OCI-LY3 (cell line): ENCODE measurements around the gene MPRIP.

Source experiments
- H2AFZ ChIP-seq: fragments of 200-600, 300-600 bp; shearing (Covaris generic); 2 replicates; pipeline ENCODE4 v1.6.0; 2014; ENCODE audit warnings: antibody characterized with exemption, low read depth, low read length
- H3K27ac ChIP-seq: fragments of 200-600, 300-600 bp; sonication (generic); 2 replicates; pipeline ENCODE4 v1.5.1; 2014; ENCODE audit warnings: mild to moderate bottlenecking, low read length, moderate library complexity, mixed read lengths
- H3K27me3 ChIP-seq: fragments of 200-600, 300-600 bp; sonication (generic); 2 replicates; pipeline ENCODE4 v1.6.1; 2014; ENCODE audit warnings: low read depth, low read length, mixed read lengths
- H3K36me3 ChIP-seq: fragments of 200-600, 300-600 bp; sonication (generic); replicated peaks from 2 replicates; pipeline ENCODE3; 2014; ENCODE audit warnings: low read depth, low read length, mixed read lengths
- H3K4me1 ChIP-seq: fragments of 300-600, 200-600 bp; sonication (generic); 2 replicates; pipeline ENCODE4 v1.6.1; 2014; ENCODE audit warnings: low read length, mixed read lengths
- H3K4me2 ChIP-seq: fragments of 200-600, 300-600 bp; sonication (generic); 2 replicates; pipeline ENCODE4 v1.6.1; 2014; ENCODE audit warnings: low read length, mixed read lengths
- H3K4me3 ChIP-seq: fragments of 300-600, 200-600 bp; sonication (generic); 2 replicates; pipeline ENCODE4 v1.5.1; 2014; ENCODE audit warnings: antibody characterized with exemption, mild to moderate bottlenecking, low read length, moderate library complexity
- H3K79me2 ChIP-seq: fragments of 300-600, 200-600 bp; shearing (Covaris generic); 2 replicates; pipeline ENCODE4 v1.6.1; 2014; ENCODE audit warnings: mild to moderate bottlenecking, low read length, mixed read lengths
- H3K9ac ChIP-seq: fragments of 300-600, 200-600 bp; shearing (Covaris generic); 2 replicates; pipeline ENCODE4 v1.6.0; 2014; ENCODE audit warnings: mild to moderate bottlenecking, low read length, moderate library complexity
- H3K9me3 ChIP-seq: fragments of 200-600, 300-600 bp; shearing (Covaris generic); 2 replicates; pipeline ENCODE4 v1.6.1; 2014; ENCODE audit warnings: low read length, mixed read lengths; ENCODE audit not compliant: insufficient read depth
- H4K20me1 ChIP-seq: fragments of 200-600, 300-600 bp; sonication (generic); 2 replicates; pipeline ENCODE4 v1.6.1; 2016; ENCODE audit warnings: low read length, mixed read lengths; ENCODE audit not compliant: insufficient read depth
- EZH2phosphoT487 ChIP-seq: fragments of 200-600 bp; shearing (Covaris generic); IDR thresholded peaks from 2 replicates; pipeline ENCODE4 v1.6.1; 2018; ENCODE audit warnings: antibody characterized with exemption, mixed run types, low read depth
- TF ChIP-seq, protein P1 (sequence below): fragments of 200-600, 300-600 bp; sonication (generic); IDR thresholded peaks from 2 replicates; pipeline ENCODE4 v1.5.1; 2014; ENCODE audit warnings: antibody characterized with exemption, low read length, low read depth

Gene MPRIP

DNA sequence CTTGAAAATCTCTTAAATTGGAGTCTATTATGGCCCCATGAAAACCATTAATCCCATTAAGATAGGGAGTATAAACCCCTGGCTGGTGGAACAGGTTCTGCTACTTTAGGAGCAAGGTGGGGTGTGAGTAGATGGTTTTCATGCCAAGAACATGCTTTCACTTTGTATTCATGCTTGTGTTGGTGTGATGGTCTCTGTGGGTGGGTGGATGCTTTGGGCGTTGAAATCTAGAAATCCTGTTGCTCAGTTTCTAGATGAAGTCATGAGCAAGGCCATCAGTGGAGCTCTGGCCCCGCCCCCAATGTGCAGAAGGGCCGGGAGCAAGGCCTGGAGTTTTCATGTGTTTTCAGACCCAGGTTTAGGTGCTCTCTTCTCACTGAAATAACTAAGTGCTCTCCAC, 143.8 kb downstream of the MPRIP start:
- Histone ChIP-seq H4K20me1 (no peaks in the 10 kb centered on the region), H3K9me3 (no peaks in the 10 kb centered on the region), H3K9ac (no peak overlapping the region), H3K4me3 (no peak overlapping the region), H3K27ac (no peak overlapping the region), H3K79me2 (no peaks in the 10 kb centered on the region), H3K36me3 (no peaks in the 10 kb centered on the region), H3K4me1 (peaks cover 17% of the 10 kb centered on the region), H2AFZ (no peak overlapping the region), H3K27me3 (no peaks in the 10 kb centered on the region), H3K4me2 (no peak overlapping the region)
- TF ChIP-seq EZH2phosphoT487 = no peak
- TF ChIP-seq, protein P1, sequence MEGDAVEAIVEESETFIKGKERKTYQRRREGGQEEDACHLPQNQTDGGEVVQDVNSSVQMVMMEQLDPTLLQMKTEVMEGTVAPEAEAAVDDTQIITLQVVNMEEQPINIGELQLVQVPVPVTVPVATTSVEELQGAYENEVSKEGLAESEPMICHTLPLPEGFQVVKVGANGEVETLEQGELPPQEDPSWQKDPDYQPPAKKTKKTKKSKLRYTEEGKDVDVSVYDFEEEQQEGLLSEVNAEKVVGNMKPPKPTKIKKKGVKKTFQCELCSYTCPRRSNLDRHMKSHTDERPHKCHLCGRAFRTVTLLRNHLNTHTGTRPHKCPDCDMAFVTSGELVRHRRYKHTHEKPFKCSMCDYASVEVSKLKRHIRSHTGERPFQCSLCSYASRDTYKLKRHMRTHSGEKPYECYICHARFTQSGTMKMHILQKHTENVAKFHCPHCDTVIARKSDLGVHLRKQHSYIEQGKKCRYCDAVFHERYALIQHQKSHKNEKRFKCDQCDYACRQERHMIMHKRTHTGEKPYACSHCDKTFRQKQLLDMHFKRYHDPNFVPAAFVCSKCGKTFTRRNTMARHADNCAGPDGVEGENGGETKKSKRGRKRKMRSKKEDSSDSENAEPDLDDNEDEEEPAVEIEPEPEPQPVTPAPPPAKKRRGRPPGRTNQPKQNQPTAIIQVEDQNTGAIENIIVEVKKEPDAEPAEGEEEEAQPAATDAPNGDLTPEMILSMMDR = no peak

DNA sequence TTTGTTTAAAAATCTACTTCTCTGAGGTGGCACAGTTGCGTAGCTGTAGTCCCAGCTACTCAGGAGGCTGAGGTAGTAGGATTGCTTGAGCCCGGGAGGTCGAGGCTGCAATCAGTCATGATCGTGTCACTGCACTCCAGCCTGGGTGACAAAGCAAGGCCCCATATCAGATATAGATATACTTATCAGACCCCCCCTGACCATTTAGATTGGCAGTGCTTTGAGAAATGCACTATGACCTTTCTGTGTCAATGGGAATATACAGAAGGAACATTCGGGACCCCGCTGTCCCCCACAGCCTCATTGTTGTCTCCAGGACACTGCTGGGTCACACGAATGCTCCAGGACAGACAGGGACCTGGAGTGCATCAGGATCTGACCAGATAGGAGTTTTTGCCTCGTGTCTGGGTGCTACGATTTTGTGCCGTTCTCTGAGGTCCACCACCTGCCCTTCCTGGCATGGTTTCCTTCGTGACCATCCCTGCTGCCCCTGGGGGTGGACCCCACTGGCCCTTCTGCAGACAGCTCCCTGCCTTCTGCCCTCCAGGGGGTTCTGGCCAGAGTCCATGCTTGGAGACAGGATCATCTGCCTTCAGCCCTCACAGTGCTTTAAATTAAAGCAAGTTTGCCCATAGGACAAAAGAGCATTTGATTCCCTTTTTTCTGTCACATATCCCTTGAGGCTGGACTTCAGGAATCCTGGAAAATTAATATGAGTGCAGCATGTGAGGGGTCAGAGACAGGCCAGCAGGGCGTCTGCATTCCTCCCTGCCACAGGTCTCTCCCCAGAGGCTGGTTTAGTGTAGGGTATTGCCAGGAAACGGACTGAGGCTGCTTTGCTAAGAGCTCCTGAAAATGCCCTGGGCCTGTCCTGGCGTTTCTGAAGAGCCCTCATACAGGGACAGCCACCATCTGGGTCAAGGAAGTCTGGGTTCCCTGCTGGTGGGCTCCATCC, 144.6 kb downstream of the MPRIP start:
- no peaks in the 10 kb centered on the region for H3K36me3 ChIP-seq
- no peaks in the 10 kb centered on the region for H3K27me3 ChIP-seq
- H2AFZ ChIP-seq = no peak overlapping the region
- no peaks in the 10 kb centered on the region for H3K79me2 ChIP-seq
- no peak overlapping the region for H3K9ac ChIP-seq
- H3K4me1 ChIP-seq = peaks cover 11% of the 10 kb centered on the region
- TF ChIP-seq, protein P1 = no peak
- no peak for TF ChIP-seq EZH2phosphoT487
- no peaks in the 10 kb centered on the region for H4K20me1 ChIP-seq
- no peak overlapping the region for H3K4me2 ChIP-seq
- no peak overlapping the region for H3K4me3 ChIP-seq
- no peaks in the 10 kb centered on the region for H3K9me3 ChIP-seq
- H3K27ac ChIP-seq = no peak overlapping the region

DNA sequence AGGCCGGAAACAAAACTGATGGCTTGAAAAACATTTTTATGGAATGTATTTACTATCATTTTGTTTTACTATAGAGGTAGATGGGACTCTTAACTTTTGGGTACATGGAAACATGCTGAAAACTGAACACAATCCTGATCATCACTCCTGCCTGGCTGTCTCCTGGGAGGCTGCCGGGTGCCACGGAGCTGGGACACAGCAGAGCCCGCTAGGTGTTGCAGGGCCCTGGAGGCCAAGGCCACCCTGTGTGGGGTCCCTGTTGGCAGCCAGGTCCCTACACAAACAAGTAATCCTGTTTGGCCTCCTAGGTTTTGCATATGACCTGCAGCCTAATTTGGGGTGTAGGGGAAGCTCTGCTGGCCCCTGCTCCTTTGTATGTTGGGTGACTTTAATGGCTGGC, 146.3 kb downstream of the MPRIP start:
- H3K9me3 ChIP-seq = no peaks in the 10 kb centered on the region
- H3K36me3 ChIP-seq = no peaks in the 10 kb centered on the region
- no peak overlapping the region for H3K9ac ChIP-seq
- H3K27ac ChIP-seq = no peak overlapping the region
- H4K20me1 ChIP-seq = no peaks in the 10 kb centered on the region
- no peaks in the 10 kb centered on the region for H3K27me3 ChIP-seq
- H3K4me3 ChIP-seq = no peak overlapping the region
- no peak for TF ChIP-seq EZH2phosphoT487
- TF ChIP-seq, protein P1 = no peak
- peaks cover 4% of the 10 kb centered on the region; the same call in 1 of the 2 replicates for H3K4me1 ChIP-seq
- no peaks in the 10 kb centered on the region for H3K79me2 ChIP-seq
- no peak overlapping the region for H2AFZ ChIP-seq
- H3K4me2 ChIP-seq = no peak overlapping the region

DNA sequence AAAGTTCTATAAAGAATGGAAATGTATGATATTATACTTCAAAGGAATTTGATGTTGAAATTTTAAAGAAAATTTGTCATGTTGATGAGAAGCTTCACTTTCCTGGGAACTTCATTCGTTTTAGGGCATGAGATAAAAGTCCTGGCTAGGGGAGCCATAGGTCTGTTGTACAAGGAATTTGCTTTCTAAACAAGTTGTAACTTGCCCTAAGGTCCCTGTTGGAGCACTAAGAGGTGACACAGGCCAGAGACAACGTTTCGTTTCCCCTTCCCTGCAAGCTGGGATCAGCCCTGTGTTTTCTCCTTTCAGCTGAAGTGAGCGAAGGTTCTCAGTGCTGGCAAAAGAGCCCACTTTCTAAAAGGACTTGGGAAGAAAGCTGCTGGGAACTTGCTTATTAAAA, 147.3 kb downstream of the MPRIP start:
- peaks cover 4% of the 10 kb centered on the region; the same call in 1 of the 2 replicates for H3K4me1 ChIP-seq
- no peaks in the 10 kb centered on the region for H4K20me1 ChIP-seq
- H3K4me2 ChIP-seq = no peak overlapping the region
- H3K79me2 ChIP-seq = no peaks in the 10 kb centered on the region
- H3K4me3 ChIP-seq = no peak overlapping the region
- no peaks in the 10 kb centered on the region for H3K27me3 ChIP-seq
- no peak overlapping the region for H2AFZ ChIP-seq
- no peaks in the 10 kb centered on the region for H3K36me3 ChIP-seq
- H3K9me3 ChIP-seq = no peaks in the 10 kb centered on the region
- H3K9ac ChIP-seq = no peak overlapping the region
- H3K27ac ChIP-seq = no peak overlapping the region
- TF ChIP-seq, protein P1 = no peak
- TF ChIP-seq EZH2phosphoT487 = no peak
